Measurements from ENCODE around the gene HES1. TPM values are rescaled to one million over a fixed set of nuclear protein-coding genes. Genes with fewer than 3 reads are reported as not detected.
A peak's percentile ranks its signal among the peaks of the same experiment; 100 is the strongest.

Gene HES1
- total and polyA plus RNA-seq, 9 of the 15 experiments (the other 6 are each of a cell fraction or from before 2014, with no cell fraction given) = 3.4 to 37.0 (median 19.3) TPM

DNA sequence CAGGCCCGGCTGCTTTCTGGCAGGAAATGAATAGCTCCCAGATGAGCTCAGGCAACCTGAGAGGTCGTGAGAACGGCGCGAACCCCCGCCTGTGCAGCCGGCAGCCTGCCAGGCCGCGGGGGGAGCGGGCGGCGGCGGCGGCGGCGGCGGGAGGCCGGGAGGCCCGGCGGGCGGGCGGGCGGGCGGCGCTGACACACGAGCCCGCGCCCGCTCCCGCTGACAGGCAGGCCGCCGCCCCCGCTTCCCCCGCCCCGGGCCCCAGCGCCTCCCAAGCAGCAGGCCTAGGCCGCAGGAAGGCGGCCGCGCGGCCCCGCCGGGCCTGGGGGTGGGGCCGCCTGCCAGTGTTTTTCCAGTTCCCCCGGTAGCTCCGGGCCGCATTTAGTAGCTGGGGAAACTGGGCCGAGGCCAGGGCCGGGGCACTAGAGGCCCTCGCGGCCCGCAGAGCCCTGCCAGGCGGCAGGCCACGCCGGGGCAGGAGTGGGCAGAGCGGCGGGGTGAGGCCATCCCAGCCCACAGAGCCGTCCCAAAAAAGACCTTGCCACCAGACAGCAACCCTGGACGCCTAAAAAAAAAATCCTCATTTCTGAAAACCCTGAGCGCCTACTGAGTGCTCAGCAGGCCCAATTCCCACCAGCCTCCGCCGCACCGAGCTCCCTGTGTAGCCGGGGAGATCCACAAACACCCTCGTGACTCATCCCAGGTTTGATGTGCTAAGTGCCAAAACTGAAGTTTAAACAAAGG lies 5.6 kb downstream of the HES1 start (continued):
- TF ChIP-seq REST (IDR thresholded peaks at IDR 0.05; ENCODE audit: borderline replicate concordance) (peak; percentile 52), REST (CRISPR knock-in tag; IDR thresholded peaks at IDR 0.05; ENCODE audit: low read depth) (peak; percentile 65; the same call in 1 of the 2 replicates), ELF1 (tag; IDR thresholded peaks at IDR 0.05) (no peak), SMAD4 (CRISPR knock-in tag; conservative IDR thresholded peaks at IDR 0.05) (peak; percentile 68), TARDBP (IDR thresholded peaks at IDR 0.05) (0 out of 2 replicates have a peak, but pooled peaks have one; percentile 59), ZNF76 (CRISPR knock-in tag; IDR thresholded peaks at IDR 0.05; ENCODE audit: borderline replicate concordance) (0 out of 2 replicates have a peak, but pooled peaks have one; percentile 59)
